Activated CD4-positive, alpha-beta T cell treated with anti-CD3 and anti-CD28 coated beads for 36 hours (primary cell): ENCODE results near the gene SCN4A. TPM values are rescaled to one million over a fixed set of nuclear protein-coding genes. Genes with fewer than 3 reads are reported as not detected.
"Not testable (repeated sequence)": the region's sequence is repeated elsewhere in the genome, so short reads cannot be mapped to it uniquely, and the experiment has no call there.

ENCODE experiments used
- ATAC-seq: fragments of 200-7000 bp; cut with Tn5 transposase; one replicate; pipeline ENCODE4 v1.10.0; 2021; ENCODE audit warnings: mild to moderate bottlenecking, moderate library complexity
- CTCF ChIA-PET: fragments of 350-600 bp; sonication (Branson Sonifier 250); formaldehyde crosslinking; loops from one replicate; lab custom pipeline; 2021; ENCODE audit warnings: antibody characterized with exemption; lab: Charles Lee
- POLR2A ChIA-PET: fragments of 350-600 bp; sonication (Branson Sonifier 250); formaldehyde crosslinking; loops from one replicate; lab custom pipeline; 2021; ENCODE audit warnings: antibody characterized with exemption, inconsistent platforms; lab: Charles Lee
- DNase-seq: peaks from one replicate; pipeline ENCODE4 v3.0.0-alpha.2; 2020
- H3K27ac Mint-ChIP-seq: one replicate; pipeline ENCODE4 v1.8.0; 2021; ENCODE audit warnings: mixed read lengths
- H3K27me3 Mint-ChIP-seq: one replicate; pipeline ENCODE4 v1.8.0; 2021; ENCODE audit warnings: mixed read lengths
- H3K36me3 Mint-ChIP-seq: one replicate; pipeline ENCODE4 v1.8.0; 2021; ENCODE audit warnings: low read depth, mixed read lengths
- H3K4me1 Mint-ChIP-seq: one replicate; pipeline ENCODE4 v1.8.0; 2021; ENCODE audit warnings: mixed read lengths
- H3K4me3 Mint-ChIP-seq: one replicate; pipeline ENCODE4 v1.8.0; 2021; ENCODE audit warnings: mild to moderate bottlenecking, moderate library complexity, mixed read lengths
- H3K9me3 Mint-ChIP-seq: one replicate; pipeline ENCODE4 v1.8.0; 2021; ENCODE audit warnings: low read depth, mixed read lengths
- intact Hi-C, 2 experiments: fragments of 100-400 bp; cut with DNase I in 1 of 2; cut with micrococcal nuclease in 1 of 2; formaldehyde crosslinking; loops; one replicate each; pipeline versions ENCODE4 v1.14.2 to v1.15.1; 2022 to 2024; cut with DNase I, micrococcal nuclease
- total RNA-seq, 2 experiments: library from RNA; stranded (reverse); gene quantifications; one replicate each; pipeline ENCODE4 v1.2.3, GENCODE V29; 2021

Gene SCN4A
- total RNA-seq, 2 experiments from 2014 or later = 0.21 to 0.50 TPM

GRCh38 chr17:64007838-64008282 is 35.1 kb upstream of the SCN4A start:
- Mint-ChIP-seq H3K4me1 (peaks cover 54% of the 10 kb centered on the region), H3K27me3 (no peaks in the 10 kb centered on the region), H3K36me3 (peaks cover 26% of the 10 kb centered on the region), H3K4me3 (no peak overlapping the region), H3K9me3 (no peaks in the 10 kb centered on the region), H3K27ac (peak overlapping the region; percentile 55)
- ATAC-seq (no peak), DNase-seq (no peak)
- intact Hi-C loops = no loop called here
- POLR2A ChIA-PET = no interaction called here
- CTCF ChIA-PET = no interaction called here

- ATAC-seq, DNase-seq, H3K9me3 Mint-ChIP-seq, H3K27me3 Mint-ChIP-seq, intact Hi-C loops, H3K4me3 Mint-ChIP-seq: not testable (repeated sequence)
- ChIA-PET CTCF (interaction anchor here (0.5 to 2.5 kb wide), 5 partner anchors 9 to 23 kb away, joined by 3 to 13 read pairs (median 4); partner anchors contain the start of gene ICAM2), POLR2A (interaction anchor here (0.6 kb wide), 1 partner anchor 10 kb away, joined by 4 read pairs; no protein-coding TSS in a partner anchor)
- Mint-ChIP-seq H3K4me1 (peaks cover 50% of the 10 kb centered on the region), H3K36me3 (peaks cover 25% of the 10 kb centered on the region), H3K27ac (peak overlapping the region; percentile 55)
Measured at GRCh38 chr17:64007089-64007837, 34.5 kb upstream of the SCN4A start.

GRCh38 chr17:64006361-64007088 is 33.8 kb upstream of the SCN4A start:
- ChIA-PET POLR2A (interaction anchor here (0.6 kb wide), 1 partner anchor 11 kb away, joined by 4 read pairs; no protein-coding TSS in a partner anchor), CTCF (interaction anchor here (1.2 to 2.5 kb wide), 3 partner anchors 10 to 22 kb away, joined by 4 to 13 read pairs (median 11); partner anchors contain the start of gene ICAM2)
- Mint-ChIP-seq H3K4me1 (peaks cover 44% of the 10 kb centered on the region), H3K9me3 (no peaks in the 10 kb centered on the region), H3K27ac (peak overlapping the region; percentile 31), H3K27me3 (no peaks in the 10 kb centered on the region), H3K4me3 (no peak overlapping the region), H3K36me3 (peaks cover 20% of the 10 kb centered on the region)
- intact Hi-C loops = no loop called here
- DNase-seq (no peak), ATAC-seq (no peak)

- peak; percentile 2 for DNase-seq
Measured at GRCh38 chr17:64005734-64006167, 33.0 kb upstream of the SCN4A start.

GRCh38 chr17:64004903-64005733 is 32.4 kb upstream of the SCN4A start:
- Mint-ChIP-seq H3K36me3 (peaks cover 13% of the 10 kb centered on the region), H3K9me3 (no peaks in the 10 kb centered on the region), H3K27me3 (no peaks in the 10 kb centered on the region), H3K4me1 (peaks cover 32% of the 10 kb centered on the region), H3K27ac (peak overlapping the region; percentile 33), H3K4me3 (no peak overlapping the region)
- ATAC-seq = no peak
- peak; percentile 3 for DNase-seq
- CTCF ChIA-PET = interaction anchor here (1.0 to 2.5 kb wide), 5 partner anchors 12 to 278 kb away, joined by 3 to 13 read pairs (median 6); no protein-coding TSS in a partner anchor
- intact Hi-C loops = no loop called here
- POLR2A ChIA-PET = interaction anchor here (0.6 kb wide), 1 partner anchor 15 kb away, joined by 11 read pairs; the partner anchor contains the start of gene ICAM2

More at GRCh38 chr17:64005734-64006167, 33.0 kb upstream of the SCN4A start:
- CTCF ChIA-PET = interaction anchor here (1.0 to 2.5 kb wide), 4 partner anchors 11 to 277 kb away, joined by 3 to 13 read pairs (median 8); no protein-coding TSS in a partner anchor
- Mint-ChIP-seq H3K4me3 (no peak overlapping the region), H3K27me3 (no peaks in the 10 kb centered on the region), H3K4me1 (peaks cover 37% of the 10 kb centered on the region), H3K36me3 (peaks cover 15% of the 10 kb centered on the region), H3K27ac (peak overlapping the region; percentile 12), H3K9me3 (no peaks in the 10 kb centered on the region)
- POLR2A ChIA-PET = interaction anchor here (0.6 kb wide), 1 partner anchor 15 kb away, joined by 11 read pairs; the partner anchor contains the start of gene ICAM2
- intact Hi-C loops = no loop called here
- no peak for ATAC-seq

- no peaks in the 10 kb centered on the region for H3K9me3 Mint-ChIP-seq
- CTCF ChIA-PET = interaction anchor here (1.4 to 1.5 kb wide), 2 partner anchors 14 to 278 kb away, joined by 3 to 4 read pairs; no protein-coding TSS in a partner anchor
Measured at GRCh38 chr17:64004218-64004770, 31.6 kb upstream of the SCN4A start.

GRCh38 chr17:64003526-64004121 is 30.9 kb upstream of the SCN4A start:
- intact Hi-C loops = no loop called here
- ChIA-PET POLR2A (no interaction called here), CTCF (interaction anchor here (1.4 kb wide), 1 partner anchor 13 kb away, joined by 4 read pairs; no protein-coding TSS in a partner anchor)
- Mint-ChIP-seq H3K4me1 (peaks cover 27% of the 10 kb centered on the region), H3K4me3 (no peak overlapping the region), H3K36me3 (peaks cover 9% of the 10 kb centered on the region), H3K27ac (peak overlapping the region; percentile 10), H3K9me3 (no peaks in the 10 kb centered on the region), H3K27me3 (no peaks in the 10 kb centered on the region)
- DNase-seq = no peak
- ATAC-seq = no peak

More at GRCh38 chr17:64004218-64004770, 31.6 kb upstream of the SCN4A start:
- POLR2A ChIA-PET = no interaction called here
- ATAC-seq (no peak), DNase-seq (peak; percentile 0)
- no peak overlapping the region for H3K27ac Mint-ChIP-seq
- intact Hi-C loops = no loop called here
- peaks cover 9% of the 10 kb centered on the region for H3K36me3 Mint-ChIP-seq
- H3K4me3 Mint-ChIP-seq = no peak overlapping the region
- H3K4me1 Mint-ChIP-seq = peaks cover 29% of the 10 kb centered on the region
- no peaks in the 10 kb centered on the region for H3K27me3 Mint-ChIP-seq

- H3K27ac Mint-ChIP-seq = no peak overlapping the region
- H3K4me3 Mint-ChIP-seq = no peak overlapping the region
- POLR2A ChIA-PET = no interaction called here
Measured at GRCh38 chr17:64002658-64003525, 30.2 kb upstream of the SCN4A start.

GRCh38 chr17:64001763-64002529 is 29.2 kb upstream of the SCN4A start:
- peaks cover 22% of the 10 kb centered on the region for H3K4me1 Mint-ChIP-seq

More at GRCh38 chr17:64002658-64003525, 30.2 kb upstream of the SCN4A start:
- no peak for DNase-seq
- H3K9me3 Mint-ChIP-seq = no peaks in the 10 kb centered on the region
- no peaks in the 10 kb centered on the region for H3K27me3 Mint-ChIP-seq
- peaks cover 23% of the 10 kb centered on the region for H3K4me1 Mint-ChIP-seq
- ATAC-seq = no peak
- CTCF ChIA-PET = interaction anchor here (0.5 to 1.1 kb wide), 2 partner anchors 15 to 416 kb away, joined by 3 to 4 read pairs; no protein-coding TSS in a partner anchor
- intact Hi-C loops = no loop called here
- H3K36me3 Mint-ChIP-seq = peaks cover 7% of the 10 kb centered on the region

More at GRCh38 chr17:64001763-64002529, 29.2 kb upstream of the SCN4A start:
- no peak for ATAC-seq
- DNase-seq = no peak
- no peaks in the 10 kb centered on the region for H3K9me3 Mint-ChIP-seq
- POLR2A ChIA-PET = no interaction called here
- H3K4me3 Mint-ChIP-seq = no peak overlapping the region
- peaks cover 6% of the 10 kb centered on the region for H3K36me3 Mint-ChIP-seq
- no peaks in the 10 kb centered on the region for H3K27me3 Mint-ChIP-seq
- no peak overlapping the region for H3K27ac Mint-ChIP-seq
- intact Hi-C loops = no loop called here
- CTCF ChIA-PET = interaction anchor here (0.5 to 1.1 kb wide), 3 partner anchors 11 to 417 kb away, joined by 3 to 4 read pairs (median 3); no protein-coding TSS in a partner anchor
